ENCODE data around the gene RRBP1.

DNA sequence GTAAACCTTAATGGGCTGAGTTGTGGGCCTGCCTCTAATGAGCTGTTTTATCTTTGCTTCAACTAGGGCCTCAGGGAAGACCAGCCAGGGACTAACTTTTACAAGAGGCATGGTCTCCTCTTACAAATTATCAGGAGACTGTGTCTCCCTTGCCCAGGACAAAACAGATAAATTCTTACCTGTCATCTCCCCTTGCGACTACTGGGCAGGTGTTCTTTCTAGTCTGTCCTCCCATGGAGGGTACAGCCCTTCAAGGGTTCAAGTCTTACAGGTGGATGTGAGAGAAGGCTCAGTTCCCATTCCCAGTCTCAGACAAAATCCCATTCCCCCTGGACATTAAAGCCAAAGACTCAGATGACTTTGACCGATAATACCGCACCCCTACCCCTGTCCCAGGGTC is 13.6 kb downstream of the RRBP1 start:
- TF ChIP-seq, protein P1, sequence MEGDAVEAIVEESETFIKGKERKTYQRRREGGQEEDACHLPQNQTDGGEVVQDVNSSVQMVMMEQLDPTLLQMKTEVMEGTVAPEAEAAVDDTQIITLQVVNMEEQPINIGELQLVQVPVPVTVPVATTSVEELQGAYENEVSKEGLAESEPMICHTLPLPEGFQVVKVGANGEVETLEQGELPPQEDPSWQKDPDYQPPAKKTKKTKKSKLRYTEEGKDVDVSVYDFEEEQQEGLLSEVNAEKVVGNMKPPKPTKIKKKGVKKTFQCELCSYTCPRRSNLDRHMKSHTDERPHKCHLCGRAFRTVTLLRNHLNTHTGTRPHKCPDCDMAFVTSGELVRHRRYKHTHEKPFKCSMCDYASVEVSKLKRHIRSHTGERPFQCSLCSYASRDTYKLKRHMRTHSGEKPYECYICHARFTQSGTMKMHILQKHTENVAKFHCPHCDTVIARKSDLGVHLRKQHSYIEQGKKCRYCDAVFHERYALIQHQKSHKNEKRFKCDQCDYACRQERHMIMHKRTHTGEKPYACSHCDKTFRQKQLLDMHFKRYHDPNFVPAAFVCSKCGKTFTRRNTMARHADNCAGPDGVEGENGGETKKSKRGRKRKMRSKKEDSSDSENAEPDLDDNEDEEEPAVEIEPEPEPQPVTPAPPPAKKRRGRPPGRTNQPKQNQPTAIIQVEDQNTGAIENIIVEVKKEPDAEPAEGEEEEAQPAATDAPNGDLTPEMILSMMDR (IDR thresholded peaks at IDR 0.05) = no peak
- no peak for TF ChIP-seq ZFX (IDR thresholded peaks at IDR 0.05; ENCODE audit: borderline replicate concordance)
